ENCODE measurements around the gene HUWE1. TPM values are rescaled to one million over a fixed set of nuclear protein-coding genes. Genes with fewer than 3 reads are reported as not detected.

The HUWE1 gene
- total and polyA plus RNA-seq, 2 experiments from 2014 or later = 61.2 to 225 TPM

GRCh38 chrX:53704294-53704693 is 17.8 kb upstream of the HUWE1 start (continued):
- TF ChIP-seq ZNF462 (CRISPR knock-in tag; IDR thresholded peaks at IDR 0.05) = no peak

GRCh38 chrX:53695946-53696549 is 9.5 kb upstream of the HUWE1 start:
- Mint-ChIP-seq H3K4me1 (no peaks in the 10 kb centered on the region), H3K4me3 (no peak overlapping the region), H3K27ac (no peak overlapping the region), H3K36me3 (ENCODE audit: low read depth) (no peaks in the 10 kb centered on the region), H3K9me3 (no peaks in the 10 kb centered on the region), H3K27me3 (ENCODE audit: insufficient read depth, low read depth, poor library complexity) (no peaks in the 10 kb centered on the region)
- no peak overlapping the region for H3K27ac ChIP-seq (ENCODE audit: low read depth)
- no peak for DNase-seq (ENCODE audit: low spot score)
- H3K79me2 ChIP-seq (replicated peaks; ENCODE audit: insufficient read depth) = no peaks in the 10 kb centered on the region
- H3K4me2 ChIP-seq = no peak overlapping the region
- H3K4me3 ChIP-seq = no peak overlapping the region
- no peak overlapping the region for H2AFZ ChIP-seq
- no peaks in the 10 kb centered on the region for H3K27me3 ChIP-seq (ENCODE audit: insufficient read depth)
- no peaks in the 10 kb centered on the region for H3K9me2 ChIP-seq (ENCODE audit: insufficient read depth)
- no peaks in the 10 kb centered on the region for H3K36me3 ChIP-seq (ENCODE audit: insufficient read depth)
- ATAC-seq = no peak
- H4K20me1 ChIP-seq (replicated peaks; ENCODE audit: insufficient read depth) = no peaks in the 10 kb centered on the region
- no peaks in the 10 kb centered on the region for H3F3A ChIP-seq (replicated peaks; ENCODE audit: low read depth)
- no peaks in the 10 kb centered on the region for H3K4me1 ChIP-seq (ENCODE audit: insufficient read depth)
- no peak for TF ChIP-seq ZNF114 (CRISPR knock-in tag; IDR thresholded peaks at IDR 0.05)
- no peak for TF ChIP-seq ZNF331 (CRISPR knock-in tag; IDR thresholded peaks at IDR 0.05; ENCODE audit: low read depth)
- no peak for TF ChIP-seq EZH2 (IDR thresholded peaks at IDR 0.05; ENCODE audit: low read depth, unreplicated experiment)
- TF ChIP-seq STAT1 (IDR thresholded peaks at IDR 0.05; ENCODE audit: unreplicated experiment) = no peak
- TF ChIP-seq, protein P1, sequence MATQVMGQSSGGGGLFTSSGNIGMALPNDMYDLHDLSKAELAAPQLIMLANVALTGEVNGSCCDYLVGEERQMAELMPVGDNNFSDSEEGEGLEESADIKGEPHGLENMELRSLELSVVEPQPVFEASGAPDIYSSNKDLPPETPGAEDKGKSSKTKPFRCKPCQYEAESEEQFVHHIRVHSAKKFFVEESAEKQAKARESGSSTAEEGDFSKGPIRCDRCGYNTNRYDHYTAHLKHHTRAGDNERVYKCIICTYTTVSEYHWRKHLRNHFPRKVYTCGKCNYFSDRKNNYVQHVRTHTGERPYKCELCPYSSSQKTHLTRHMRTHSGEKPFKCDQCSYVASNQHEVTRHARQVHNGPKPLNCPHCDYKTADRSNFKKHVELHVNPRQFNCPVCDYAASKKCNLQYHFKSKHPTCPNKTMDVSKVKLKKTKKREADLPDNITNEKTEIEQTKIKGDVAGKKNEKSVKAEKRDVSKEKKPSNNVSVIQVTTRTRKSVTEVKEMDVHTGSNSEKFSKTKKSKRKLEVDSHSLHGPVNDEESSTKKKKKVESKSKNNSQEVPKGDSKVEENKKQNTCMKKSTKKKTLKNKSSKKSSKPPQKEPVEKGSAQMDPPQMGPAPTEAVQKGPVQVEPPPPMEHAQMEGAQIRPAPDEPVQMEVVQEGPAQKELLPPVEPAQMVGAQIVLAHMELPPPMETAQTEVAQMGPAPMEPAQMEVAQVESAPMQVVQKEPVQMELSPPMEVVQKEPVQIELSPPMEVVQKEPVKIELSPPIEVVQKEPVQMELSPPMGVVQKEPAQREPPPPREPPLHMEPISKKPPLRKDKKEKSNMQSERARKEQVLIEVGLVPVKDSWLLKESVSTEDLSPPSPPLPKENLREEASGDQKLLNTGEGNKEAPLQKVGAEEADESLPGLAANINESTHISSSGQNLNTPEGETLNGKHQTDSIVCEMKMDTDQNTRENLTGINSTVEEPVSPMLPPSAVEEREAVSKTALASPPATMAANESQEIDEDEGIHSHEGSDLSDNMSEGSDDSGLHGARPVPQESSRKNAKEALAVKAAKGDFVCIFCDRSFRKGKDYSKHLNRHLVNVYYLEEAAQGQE (IDR thresholded peaks at IDR 0.05; ENCODE audit: unreplicated experiment) = no peak
- no peak for TF ChIP-seq JUNB (IDR thresholded peaks at IDR 0.05; ENCODE audit: unreplicated experiment)
- no peak for TF ChIP-seq ETS1 (IDR thresholded peaks at IDR 0.05)
- no peak for TF ChIP-seq CREB1 (CRISPR knock-in tag; IDR thresholded peaks at IDR 0.05; ENCODE audit: low read depth)

All from GM23338 (cell line).